Measurements from ENCODE around the gene PRKAG3. TPM values are rescaled to one million over a fixed set of nuclear protein-coding genes. Genes with fewer than 3 reads are reported as not detected.

Gene PRKAG3
- total RNA-seq, 4 donors from 2014 or later, result not detected

- H3K27ac ChIP-seq, result no peak overlapping the region
- H3K9me3 ChIP-seq, result no peaks in the 10 kb centered on the region
- peaks cover 19% of the 10 kb centered on the region for H3K27me3 ChIP-seq
- intact Hi-C loops (cut with DNase I), result no loop called here
- H3K4me1 ChIP-seq, result peaks cover 7 to 19% of the 10 kb centered on the region in 2 donors
- no peak for TF ChIP-seq POLR2A (IDR thresholded peaks at IDR 0.05)
- TF ChIP-seq CTCF (IDR thresholded peaks at IDR 0.05), result no peak
- WGBS, 2 donors, result 24 to 30% methylated on average over 12 of the region's 12 CpGs
- DNase-seq, result no peak
- no peak overlapping the region for H3K4me3 ChIP-seq (replicated peaks in 1 of 3)
- H3K36me3 ChIP-seq, result no peaks in the 10 kb centered on the region
These were observed 24.7 kb upstream of the PRKAG3 start for GRCh38 chr2:218856167-218856895.

- no peak for TF ChIP-seq CTCF (IDR thresholded peaks at IDR 0.05)
- TF ChIP-seq POLR2A (IDR thresholded peaks at IDR 0.05), result no peak
- 19 to 28% methylated on average over 14 of the region's 14 CpGs for WGBS, 2 donors
- intact Hi-C loops (cut with DNase I), result no loop called here
- no peak overlapping the region for H3K4me3 ChIP-seq (replicated peaks in 1 of 3)
- H3K27me3 ChIP-seq, result peaks cover 11% of the 10 kb centered on the region
- H3K27ac ChIP-seq, result no peak overlapping the region
- no peaks in the 10 kb centered on the region for H3K9me3 ChIP-seq
- no peaks in the 10 kb centered on the region for H3K36me3 ChIP-seq
- DNase-seq, result no peak
- peaks cover 3 to 14% of the 10 kb centered on the region in 2 donors for H3K4me1 ChIP-seq
These were observed 23.9 kb upstream of the PRKAG3 start for GRCh38 chr2:218855305-218856166.

- no peaks in the 10 kb centered on the region for H3K9me3 ChIP-seq
- no peak overlapping the region for H3K27ac ChIP-seq
- H3K27me3 ChIP-seq, result peaks cover 5% of the 10 kb centered on the region
- TF ChIP-seq POLR2A (IDR thresholded peaks at IDR 0.05) (no peak), CTCF (IDR thresholded peaks at IDR 0.05) (no peak)
- 25 to 30% methylated on average over 5 of the region's 5 CpGs for WGBS, 2 donors
- no peak for DNase-seq
- intact Hi-C loops (cut with DNase I), result no loop called here
- peaks cover 0 to 8% of the 10 kb centered on the region in 2 donors for H3K4me1 ChIP-seq
- H3K36me3 ChIP-seq, result no peaks in the 10 kb centered on the region
- no peak overlapping the region for H3K4me3 ChIP-seq (replicated peaks in 1 of 3)
These were observed 23.3 kb upstream of the PRKAG3 start for GRCh38 chr2:218854860-218855259.

GRCh38 chr2:218853766-218854165, 22.2 kb upstream of the PRKAG3 start:
- no peak overlapping the region for H3K27ac ChIP-seq
- no peaks in the 10 kb centered on the region for H3K4me1 ChIP-seq
- H3K4me3 ChIP-seq (replicated peaks in 1 of 3), result no peak overlapping the region
- peaks cover 4% of the 10 kb centered on the region for H3K27me3 ChIP-seq
- intact Hi-C loops (cut with DNase I), result no loop called here
- no peaks in the 10 kb centered on the region for H3K9me3 ChIP-seq
- 36 to 37% methylated on average over 5 of the region's 5 CpGs for WGBS, 2 donors
- no peaks in the 10 kb centered on the region for H3K36me3 ChIP-seq
- DNase-seq, result no peak
- TF ChIP-seq POLR2A (IDR thresholded peaks at IDR 0.05), result no peak
- no peak for TF ChIP-seq CTCF (IDR thresholded peaks at IDR 0.05)
